ENCODE results near the gene MLIP.
A peak's percentile ranks its signal among the peaks of the same experiment; 100 is the strongest.

MLIP gene

DNA sequence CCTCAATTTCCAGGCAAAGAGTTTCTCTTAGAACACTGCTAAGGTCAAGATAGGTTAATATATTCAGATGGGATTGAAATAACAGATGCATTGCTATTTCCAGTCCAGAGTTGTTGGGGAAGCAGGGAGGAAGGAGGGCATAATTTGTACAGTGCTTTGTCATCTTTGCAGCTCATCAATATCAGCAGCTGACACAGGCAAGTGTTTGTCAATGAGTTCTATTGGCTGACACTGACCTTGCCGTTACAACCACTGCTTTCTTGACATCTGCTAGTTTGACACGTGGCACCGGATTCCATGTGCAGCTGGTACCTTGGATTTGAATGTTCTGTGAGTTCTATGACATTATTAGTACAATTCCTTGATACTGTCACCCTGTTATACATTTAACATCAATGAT is 28.0 kb upstream of the MLIP start:
- no peak overlapping the region for H3K27ac ChIP-seq
- TF ChIP-seq, protein P1, sequence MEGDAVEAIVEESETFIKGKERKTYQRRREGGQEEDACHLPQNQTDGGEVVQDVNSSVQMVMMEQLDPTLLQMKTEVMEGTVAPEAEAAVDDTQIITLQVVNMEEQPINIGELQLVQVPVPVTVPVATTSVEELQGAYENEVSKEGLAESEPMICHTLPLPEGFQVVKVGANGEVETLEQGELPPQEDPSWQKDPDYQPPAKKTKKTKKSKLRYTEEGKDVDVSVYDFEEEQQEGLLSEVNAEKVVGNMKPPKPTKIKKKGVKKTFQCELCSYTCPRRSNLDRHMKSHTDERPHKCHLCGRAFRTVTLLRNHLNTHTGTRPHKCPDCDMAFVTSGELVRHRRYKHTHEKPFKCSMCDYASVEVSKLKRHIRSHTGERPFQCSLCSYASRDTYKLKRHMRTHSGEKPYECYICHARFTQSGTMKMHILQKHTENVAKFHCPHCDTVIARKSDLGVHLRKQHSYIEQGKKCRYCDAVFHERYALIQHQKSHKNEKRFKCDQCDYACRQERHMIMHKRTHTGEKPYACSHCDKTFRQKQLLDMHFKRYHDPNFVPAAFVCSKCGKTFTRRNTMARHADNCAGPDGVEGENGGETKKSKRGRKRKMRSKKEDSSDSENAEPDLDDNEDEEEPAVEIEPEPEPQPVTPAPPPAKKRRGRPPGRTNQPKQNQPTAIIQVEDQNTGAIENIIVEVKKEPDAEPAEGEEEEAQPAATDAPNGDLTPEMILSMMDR (IDR thresholded peaks at IDR 0.05; ENCODE audit: low read depth, low read length, missing control alignments): no peak
- in situ Hi-C loops (cut with HindIII; ENCODE audit: low pct_ligation_motif_present, low sequenced_read_pairs): no loop called here
- H3K36me3 ChIP-seq (replicated peaks): no peaks in the 10 kb centered on the region
- H3K4me3 ChIP-seq (ENCODE audit: low read depth, low read length): no peak overlapping the region
- H3K27me3 ChIP-seq (replicated peaks): no peaks in the 10 kb centered on the region
- no peak for DNase-seq

DNA sequence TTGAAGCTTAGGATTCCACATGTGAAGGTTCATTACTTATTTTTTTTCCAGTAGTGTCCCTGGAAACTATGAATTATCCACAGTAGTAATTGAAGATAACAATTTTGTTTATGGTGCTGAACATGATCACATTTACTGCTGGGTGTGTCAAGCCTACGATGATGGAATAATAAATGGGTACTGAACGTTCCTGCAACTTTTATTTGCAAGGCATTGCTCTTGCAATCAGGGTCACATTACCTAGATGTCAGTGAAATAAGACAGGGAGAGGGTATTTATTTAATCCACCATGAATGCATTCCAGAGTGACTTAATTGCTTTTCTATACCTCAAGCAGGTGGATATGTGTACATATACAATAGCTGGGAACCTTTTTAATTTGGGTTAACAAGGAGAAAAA is 27.0 kb upstream of the MLIP start:
- Histone ChIP-seq H3K36me3 (replicated peaks) (no peaks in the 10 kb centered on the region), H3K27me3 (replicated peaks) (no peaks in the 10 kb centered on the region), H3K27ac (no peak overlapping the region), H3K4me3 (ENCODE audit: low read depth, low read length) (no peak overlapping the region)
- no peak for DNase-seq
- in situ Hi-C loops (cut with HindIII; ENCODE audit: low pct_ligation_motif_present, low sequenced_read_pairs): no loop called here
- TF ChIP-seq, protein P1 (IDR thresholded peaks at IDR 0.05; ENCODE audit: low read depth, low read length, missing control alignments): no peak

DNA sequence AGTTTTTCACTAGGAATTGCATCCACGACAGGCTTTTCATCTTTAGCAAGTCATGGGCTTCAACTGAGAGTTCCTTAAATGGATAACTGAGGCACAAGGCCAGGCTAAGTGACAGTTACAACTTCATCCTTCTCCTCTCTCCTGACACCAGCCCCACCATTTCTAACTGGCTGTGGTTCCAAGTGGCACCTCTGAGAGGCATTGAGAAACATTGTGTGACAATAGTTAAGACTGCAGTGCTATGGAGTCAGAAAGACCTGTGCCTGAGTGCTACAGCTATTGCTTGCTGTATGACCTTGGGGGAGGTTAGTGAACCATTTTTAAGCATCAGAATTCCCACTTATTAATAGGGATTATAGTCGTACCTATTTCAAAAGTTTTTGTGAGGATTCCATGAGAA is 26.2 kb upstream of the MLIP start:
- H3K4me3 ChIP-seq (ENCODE audit: low read depth, low read length): no peak overlapping the region
- H3K27me3 ChIP-seq (replicated peaks): no peaks in the 10 kb centered on the region
- no peaks in the 10 kb centered on the region for H3K36me3 ChIP-seq (replicated peaks)
- DNase-seq: no peak
- TF ChIP-seq, protein P1 (IDR thresholded peaks at IDR 0.05; ENCODE audit: low read depth, low read length, missing control alignments): no peak
- H3K27ac ChIP-seq: no peak overlapping the region
- in situ Hi-C loops (cut with HindIII; ENCODE audit: low pct_ligation_motif_present, low sequenced_read_pairs): no loop called here

DNA sequence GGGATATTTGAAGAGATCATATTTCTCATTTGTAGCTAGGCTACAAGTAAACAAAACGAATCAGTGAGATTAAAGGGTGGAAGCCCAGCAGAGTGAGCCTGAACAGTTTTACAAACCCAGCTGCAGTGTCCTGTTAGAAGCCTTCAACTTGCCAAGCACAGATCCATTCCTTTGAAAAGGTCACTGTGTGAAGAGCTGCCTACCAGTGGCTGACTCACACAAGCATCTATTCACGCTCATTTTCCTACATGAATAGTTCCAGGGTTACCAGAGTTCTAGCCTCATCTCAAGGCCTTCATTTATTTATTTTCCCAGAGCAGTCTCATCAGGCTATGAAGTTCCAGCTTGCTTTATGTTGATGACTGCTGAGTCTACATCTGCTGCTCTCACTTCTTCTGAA is 25.7 kb upstream of the MLIP start:
- in situ Hi-C loops (cut with HindIII; ENCODE audit: low pct_ligation_motif_present, low sequenced_read_pairs): no loop called here
- H3K4me3 ChIP-seq (ENCODE audit: low read depth, low read length): no peak overlapping the region
- TF ChIP-seq, protein P1 (IDR thresholded peaks at IDR 0.05; ENCODE audit: low read depth, low read length, missing control alignments): no peak
- peak; percentile 58 for DNase-seq
- peak overlapping the region; percentile 38 for H3K27ac ChIP-seq
- no peaks in the 10 kb centered on the region for H3K36me3 ChIP-seq (replicated peaks)
- H3K27me3 ChIP-seq (replicated peaks): no peaks in the 10 kb centered on the region

DNA sequence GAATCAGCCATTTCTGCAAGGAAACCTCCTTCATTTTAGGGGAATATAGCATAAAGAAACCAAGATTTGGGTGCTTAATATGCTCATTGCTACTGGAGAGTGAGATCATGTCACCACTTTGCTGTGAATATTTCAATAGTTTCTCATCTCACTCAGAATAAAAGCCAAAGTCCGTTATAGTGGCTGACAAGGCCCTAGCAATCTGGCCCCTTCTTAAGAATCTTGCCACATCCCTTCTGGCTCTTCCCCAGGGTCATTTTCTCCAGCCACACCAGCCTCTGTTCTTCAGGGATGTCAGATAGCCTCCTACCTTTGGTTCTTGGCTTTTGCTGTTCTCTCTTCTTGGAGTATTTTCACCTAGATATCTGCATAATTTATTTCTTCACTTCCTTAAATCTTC is 24.8 kb upstream of the MLIP start:
- Histone ChIP-seq H3K36me3 (replicated peaks) (no peaks in the 10 kb centered on the region), H3K27me3 (replicated peaks) (no peaks in the 10 kb centered on the region), H3K27ac (no peak overlapping the region), H3K4me3 (ENCODE audit: low read depth, low read length) (no peak overlapping the region)
- TF ChIP-seq, protein P1 (IDR thresholded peaks at IDR 0.05; ENCODE audit: low read depth, low read length, missing control alignments): no peak
- in situ Hi-C loops (cut with HindIII; ENCODE audit: low pct_ligation_motif_present, low sequenced_read_pairs): no loop called here
- DNase-seq: no peak

DNA sequence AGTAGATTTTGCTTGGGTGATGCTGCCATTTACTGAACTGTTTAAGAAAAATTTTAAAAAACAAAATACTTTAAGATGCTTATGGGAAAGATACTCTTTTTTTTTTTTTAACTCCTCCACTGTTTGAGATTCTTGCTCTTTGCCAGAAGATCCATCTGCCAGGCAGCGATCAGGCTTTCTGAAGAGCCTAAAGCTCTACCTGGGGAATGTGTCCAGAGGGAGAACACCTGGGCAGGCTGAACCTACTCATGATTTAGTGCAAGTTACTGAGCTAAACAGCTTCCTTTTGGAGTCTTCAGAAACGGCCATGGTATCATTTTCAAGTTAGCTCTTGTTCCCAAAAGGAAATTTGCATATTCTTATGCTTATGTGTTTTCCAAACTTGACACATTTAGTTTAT is 23.5 kb upstream of the MLIP start:
- DNase-seq: no peak
- Histone ChIP-seq H3K4me3 (ENCODE audit: low read depth, low read length) (no peak overlapping the region), H3K36me3 (replicated peaks) (no peaks in the 10 kb centered on the region), H3K27me3 (replicated peaks) (no peaks in the 10 kb centered on the region), H3K27ac (no peak overlapping the region)
- in situ Hi-C loops (cut with HindIII; ENCODE audit: low pct_ligation_motif_present, low sequenced_read_pairs): no loop called here
- TF ChIP-seq, protein P1 (IDR thresholded peaks at IDR 0.05; ENCODE audit: low read depth, low read length, missing control alignments): no peak
